Peyer's patch (tissue), 4 donors: Measurements from ENCODE around the gene CORO2A. TPM values are rescaled to one million over a fixed set of nuclear protein-coding genes. Genes with fewer than 3 reads are reported as not detected.

Source experiments
- DNase-seq, 3 donors: peaks; one replicate each; pipeline ENCODE4 v3.0.0-alpha.2; 2017 to 2019
- H3K27ac ChIP-seq, 4 donors: fragments of 200-600 bp; sonication (generic); one replicate each; pipeline ENCODE4 v1.5.1; 2016 to 2019
- H3K27me3 ChIP-seq, 2 donors: fragments of 200-600 bp; sonication (generic); one replicate each; pipeline ENCODE4 v1.5.1; 2019
- H3K36me3 ChIP-seq, 3 donors: fragments of 200-600 bp; sonication (generic); one replicate each; pipeline ENCODE4 v1.5.1; 2016 to 2019
- H3K4me1 ChIP-seq, 4 donors: fragments of 200-600 bp; sonication (generic); one replicate each; pipeline ENCODE4 v1.5.1; 2016 to 2019
- H3K4me3 ChIP-seq, 4 donors: fragments of 200-600 bp; sonication (generic); 1 replicate in 3 of 4; 2 replicates in 1 of 4; pipeline ENCODE4 v1.5.1; 2016 to 2019; ENCODE audit warnings: mild to moderate bottlenecking in 1 of 4
- H3K9me3 ChIP-seq, 4 donors: fragments of 200-600 bp; sonication (generic); one replicate each; pipeline ENCODE4 v1.5.1; 2016 to 2019; ENCODE audit warnings: mild to moderate bottlenecking in 1 of 4
- CTCF ChIP-seq, 6 experiments: fragments of 450-650 bp in 4 of 6; fragments of 200-600 bp in 2 of 6; sonication (generic) in 1 of 6; IDR thresholded peaks; one replicate each; pipeline ENCODE4 v1.5.1; 2017 to 2019; ENCODE audit warnings: antibody characterized with exemption in 6 of 6, mild to moderate bottlenecking in 3 of 6, moderate library complexity in 1 of 6
- POLR2A ChIP-seq, 2 donors: fragments of 450-650 bp; IDR thresholded peaks; one replicate each; pipeline ENCODE4 v1.5.1; 2017; ENCODE audit warnings: antibody characterized with exemption in 2 of 2, mild to moderate bottlenecking in 2 of 2, moderate library complexity in 2 of 2
- total RNA-seq, 4 donors: library from RNA; depleted of rRNA; stranded (reverse); fragments of >200 nt; gene quantifications; one replicate each; pipeline ENCODE4 v1.1.0, GENCODE V29; 2016

The CORO2A gene
- total RNA-seq, 4 donors from 2014 or later, result 15.7 to 99.6 (median 91.9) TPM

GRCh38 chr9:98168941-98169488 is 23.4 kb downstream of the CORO2A start:
- DNase-seq, result peak; percentile 77 to 91 (median 80)
- Histone ChIP-seq H3K27me3 (no peaks in the 10 kb centered on the region), H3K4me1 (peaks cover 0 to 86% (median 5%) of the 10 kb centered on the region in 4 donors), H3K36me3 (no peaks in the 10 kb centered on the region), H3K9me3 (no peaks in the 10 kb centered on the region), H3K4me3 (peak overlapping the region in 1 of 4 donors; percentile 14), H3K27ac (peak overlapping the region; percentile 55 to 82 (median 63))
- TF ChIP-seq POLR2A (IDR thresholded peaks at IDR 0.05) (no peak), CTCF (IDR thresholded peaks at IDR 0.05) (no peak)

- no peaks in the 10 kb centered on the region for H3K36me3 ChIP-seq
- no peaks in the 10 kb centered on the region for H3K9me3 ChIP-seq
- H3K27me3 ChIP-seq, result no peaks in the 10 kb centered on the region
- H3K4me3 ChIP-seq, result no peak overlapping the region
- H3K4me1 ChIP-seq, result peaks cover 0 to 85% (median 5%) of the 10 kb centered on the region in 4 donors
- DNase-seq, result peak in 2 of 3 donors; percentile 13 to 45
- TF ChIP-seq POLR2A (IDR thresholded peaks at IDR 0.05), result no peak
- TF ChIP-seq CTCF (IDR thresholded peaks at IDR 0.05), result peak in 1 of 6 experiments; percentile 6
- H3K27ac ChIP-seq, result peak overlapping the region; percentile 55 to 82 (median 63)
Measured at GRCh38 chr9:98168153-98168780, 24.2 kb downstream of the CORO2A start.

- peak overlapping the region in 2 of 4 donors; percentile 59 to 82 for H3K27ac ChIP-seq
- TF ChIP-seq CTCF (IDR thresholded peaks at IDR 0.05) (no peak), POLR2A (IDR thresholded peaks at IDR 0.05) (no peak)
Measured at GRCh38 chr9:98164912-98165311, 27.5 kb downstream of the CORO2A start.

DNA sequence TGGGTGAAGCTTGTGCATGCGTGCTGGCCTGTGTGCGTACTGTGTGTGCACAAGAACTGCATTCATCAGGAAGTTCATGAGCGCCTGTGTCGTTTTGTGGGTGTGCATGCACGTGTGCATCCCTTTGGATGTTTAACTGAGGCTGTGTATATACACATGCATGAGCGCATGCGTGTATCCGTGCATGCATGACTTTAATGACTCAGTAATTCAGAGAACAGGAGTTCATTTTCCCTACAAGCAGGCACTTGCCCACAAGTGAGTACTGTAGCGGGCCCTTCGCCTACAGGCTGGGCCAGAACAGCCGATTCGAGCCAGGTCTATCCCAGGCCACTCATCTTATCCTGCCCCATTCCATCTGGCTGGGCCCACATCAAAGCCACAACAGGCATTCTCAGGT is 29.8 kb downstream of the CORO2A start:
- H3K27me3 ChIP-seq, result no peaks in the 10 kb centered on the region
- peaks cover 0 to 58% (median 3%) of the 10 kb centered on the region in 4 donors for H3K4me1 ChIP-seq
- TF ChIP-seq CTCF (IDR thresholded peaks at IDR 0.05) (no peak), POLR2A (IDR thresholded peaks at IDR 0.05) (no peak)
- peaks cover 0 to under 1% (median 0%) of the 10 kb centered on the region in 3 donors for H3K36me3 ChIP-seq
- H3K9me3 ChIP-seq, result no peaks in the 10 kb centered on the region
- H3K4me3 ChIP-seq, result no peak overlapping the region
- DNase-seq, result peak in 2 of 3 donors; percentile 28 to 37
- H3K27ac ChIP-seq, result peak overlapping the region in 2 of 4 donors; percentile 78 to 82

More at GRCh38 chr9:98164912-98165311, 27.5 kb downstream of the CORO2A start:
- Histone ChIP-seq H3K9me3 (no peaks in the 10 kb centered on the region), H3K4me1 (peaks cover 2 to 70% (median 7%) of the 10 kb centered on the region in 4 donors), H3K4me3 (no peak overlapping the region), H3K36me3 (no peaks in the 10 kb centered on the region), H3K27me3 (no peaks in the 10 kb centered on the region)
- peak in 2 of 3 donors; percentile 43 to 46 for DNase-seq

DNA sequence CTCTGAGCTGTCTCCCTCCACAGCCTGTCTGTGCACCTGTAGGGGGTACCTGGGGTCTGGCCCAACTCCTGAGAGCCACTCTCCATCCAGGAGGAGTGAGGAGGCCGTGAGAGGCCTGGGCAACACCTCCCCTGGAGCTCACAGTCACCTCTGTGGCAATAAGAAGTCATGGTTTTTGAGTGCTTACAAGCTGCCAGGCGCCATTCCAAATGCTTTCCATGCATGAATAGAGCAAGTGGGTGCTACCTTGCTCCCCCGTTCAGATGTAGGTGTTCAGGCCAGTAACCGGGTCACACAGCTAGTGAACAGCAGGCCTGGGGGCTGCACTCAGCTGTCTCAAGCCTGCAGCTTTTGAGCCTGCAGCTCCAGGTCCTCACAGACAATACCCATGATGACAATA is 30.6 kb downstream of the CORO2A start:
- no peak overlapping the region for H3K27ac ChIP-seq
- TF ChIP-seq CTCF (IDR thresholded peaks at IDR 0.05) (no peak), POLR2A (IDR thresholded peaks at IDR 0.05) (no peak)
- no peak overlapping the region for H3K4me3 ChIP-seq
- peaks cover 0 to 8% (median 0%) of the 10 kb centered on the region in 3 donors for H3K36me3 ChIP-seq
- H3K9me3 ChIP-seq, result no peaks in the 10 kb centered on the region
- H3K27me3 ChIP-seq, result no peaks in the 10 kb centered on the region
- peaks cover 0 to 50% (median 3%) of the 10 kb centered on the region in 4 donors for H3K4me1 ChIP-seq
- no peak for DNase-seq
